Neuronal stem cell (in vitro differentiated cells): Measurements from ENCODE around the gene PAK4.

Experiments used
- DNase-seq: peaks from one replicate; pipeline ENCODE4 v3.0.0-alpha.2; 2013; ENCODE audit warnings: low spot score
- H2AFZ ChIP-seq: one replicate; pipeline ENCODE4 v1.6.1; 2013; ENCODE audit warnings: mild to moderate bottlenecking, low read length, inconsistent platforms
- H2AK5ac ChIP-seq: 2 replicates; pipeline ENCODE4 v1.6.1; 2013; ENCODE audit warnings: low read depth, mild to moderate bottlenecking, inconsistent platforms, low read length, moderate library complexity, mixed read lengths
- H2BK120ac ChIP-seq: 2 replicates; pipeline ENCODE4 v1.6.1; 2013; ENCODE audit warnings: low read depth, mild to moderate bottlenecking, inconsistent platforms, low read length, moderate library complexity, mixed read lengths
- H2BK12ac ChIP-seq: one replicate; pipeline ENCODE4 v1.6.1; 2013; ENCODE audit warnings: low read length, inconsistent platforms
- H2BK15ac ChIP-seq: 2 replicates; pipeline ENCODE4 v1.6.1; 2013; ENCODE audit warnings: mild to moderate bottlenecking, low read length, inconsistent platforms, mixed read lengths
- H2BK5ac ChIP-seq: one replicate; pipeline ENCODE4 v1.6.1; 2013; ENCODE audit warnings: inconsistent platforms, mild to moderate bottlenecking, low read length, moderate library complexity
- H3K14ac ChIP-seq: one replicate; pipeline ENCODE4 v1.6.1; 2013; ENCODE audit warnings: low read length, inconsistent platforms
- H3K18ac ChIP-seq: 2 replicates; pipeline ENCODE4 v1.6.1; 2013; ENCODE audit warnings: low read length, inconsistent platforms
- H3K23ac ChIP-seq: 2 replicates; pipeline ENCODE4 v1.6.1; 2013; ENCODE audit warnings: low read depth, mild to moderate bottlenecking, mixed read lengths, low read length, inconsistent platforms; ENCODE audit not compliant: poor library complexity
- H3K27ac ChIP-seq: replicated peaks from 3 replicates; pipeline ENCODE4 v1.5.1; 2013; ENCODE audit warnings: low read length, inconsistent platforms
- H3K27me3 ChIP-seq, 3 experiments: 2 replicates each; pipeline ENCODE4 v1.6.1; 2013; ENCODE audit warnings: low read length in 3 of 3, mild to moderate bottlenecking in 2 of 3, inconsistent platforms in 1 of 3, low read depth in 1 of 3, mixed read lengths in 1 of 3, moderate library complexity in 1 of 3; ENCODE audit not compliant: control insufficient read depth in 3 of 3, insufficient read depth in 3 of 3
- H3K36me3 ChIP-seq, 2 donors: replicated peaks in 1 of 2; 2 replicates each; pipeline ENCODE4 v1.6.1; 2013; ENCODE audit warnings: low read length in 2 of 2; ENCODE audit not compliant: control insufficient read depth in 2 of 2, insufficient read depth in 2 of 2
- H3K4ac ChIP-seq: 2 replicates; pipeline ENCODE4 v1.6.1; 2013; ENCODE audit warnings: inconsistent platforms, mild to moderate bottlenecking, low read length, moderate library complexity
- H3K4me1 ChIP-seq, 2 donors: 1 replicate in 1 of 2; 2 replicates in 1 of 2; pipeline ENCODE4 v1.6.1; 2013; ENCODE audit warnings: low read length in 2 of 2, low read depth in 1 of 2; ENCODE audit not compliant: control insufficient read depth in 2 of 2, insufficient read depth in 1 of 2
- H3K4me2 ChIP-seq: one replicate; pipeline ENCODE4 v1.6.1; 2013; ENCODE audit warnings: mild to moderate bottlenecking, low read length, inconsistent platforms; ENCODE audit not compliant: insufficient read depth, poor library complexity, severe bottlenecking
- H3K4me3 ChIP-seq, 2 donors: 2 replicates each; pipeline ENCODE4 v1.5.1; 2013; ENCODE audit warnings: low read length in 2 of 2, mild to moderate bottlenecking in 2 of 2, inconsistent platforms in 1 of 2, moderate library complexity in 1 of 2
- H3K79me1 ChIP-seq: one replicate; pipeline ENCODE4 v1.6.1; 2013; ENCODE audit warnings: low read depth, mild to moderate bottlenecking, inconsistent platforms, low read length, moderate library complexity
- H3K9ac ChIP-seq: one replicate; pipeline ENCODE4 v1.6.1; 2013; ENCODE audit warnings: mild to moderate bottlenecking, low read depth, low read length, inconsistent platforms; ENCODE audit not compliant: poor library complexity
- H3K9me3 ChIP-seq, 2 donors: replicated peaks in 1 of 2; 2 replicates each; pipeline versions ENCODE3 to v1.6.1; 2013; ENCODE audit warnings: low read length in 2 of 2, mild to moderate bottlenecking in 2 of 2, inconsistent platforms in 1 of 2, low read depth in 1 of 2, mixed read lengths in 1 of 2, moderate library complexity in 1 of 2; ENCODE audit not compliant: control insufficient read depth in 2 of 2, insufficient read depth in 1 of 2
- H4K8ac ChIP-seq: one replicate; pipeline ENCODE4 v1.6.1; 2013; ENCODE audit warnings: low read depth, mild to moderate bottlenecking, inconsistent platforms, low read length, moderate library complexity
- H4K91ac ChIP-seq: one replicate; pipeline ENCODE4 v1.6.1; 2013; ENCODE audit warnings: low read length, low read depth, mild to moderate bottlenecking, inconsistent platforms; ENCODE audit not compliant: poor library complexity
- whole genome bisulfite sequencing, 2 donors: extraction: QIAGEN DNeasy Blood & Tissue Kit; methylation state at CpG; one replicate each; pipeline ENCODE4 v1.1.7; 2013; ENCODE audit warnings: missing lambda C conversion rate in 2 of 2, mixed read lengths in 1 of 2; ENCODE audit not compliant: insufficient read length in 2 of 2, insufficient replicate concordance in 1 of 2; ENCODE audit errors: extremely low coverage in 2 of 2; 5-methylcytosine and 5-hydroxymethylcytosine counted together

PAK4 gene

GRCh38 chr19:39084732-39085080 is 40.9 kb upstream of the PAK4 start:
- peaks cover 10 to 44% (median 38%) of the 10 kb centered on the region in 3 experiments for H3K27me3 ChIP-seq
- H3K79me1 ChIP-seq, result no peaks in the 10 kb centered on the region
- H2BK12ac ChIP-seq, result no peak overlapping the region

GRCh38 chr19:39085392-39085791 is 40.2 kb upstream of the PAK4 start:
- Histone ChIP-seq H3K23ac (no peak overlapping the region), H2AK5ac (no peak overlapping the region), H3K14ac (no peak overlapping the region), H2BK120ac (no peak overlapping the region), H3K4me1 (peaks cover 2% of the 10 kb centered on the region in 2 donors), H3K9me3 (peaks cover 0 to 2% of the 10 kb centered on the region in 2 donors), H3K27me3 (peaks cover 10 to 44% (median 38%) of the 10 kb centered on the region in 3 experiments), H3K4ac (no peak overlapping the region), H4K91ac (no peak overlapping the region), H3K79me1 (no peaks in the 10 kb centered on the region), H3K36me3 (no peaks in the 10 kb centered on the region), H3K9ac (no peak overlapping the region), H2BK15ac (no peak overlapping the region), H2BK12ac (no peak overlapping the region), H2BK5ac (no peak overlapping the region), H3K18ac (no peak overlapping the region), H4K8ac (no peak overlapping the region), H2AFZ (no peak overlapping the region), H3K4me2 (no peak overlapping the region), H3K4me3 (no peak overlapping the region), H3K27ac (no peak overlapping the region)
- WGBS, 2 donors, result no CpG with 5 or more reads among the region's 8 CpGs
- DNase-seq, result no peak

More at GRCh38 chr19:39084732-39085080, 40.9 kb upstream of the PAK4 start:
- Histone ChIP-seq H3K27ac (no peak overlapping the region), H3K4me1 (peaks cover 2% of the 10 kb centered on the region in 2 donors), H3K14ac (no peak overlapping the region), H2AK5ac (peak overlapping the region; percentile 3), H3K23ac (no peak overlapping the region), H4K91ac (no peak overlapping the region), H3K9me3 (peaks cover 0 to 2% of the 10 kb centered on the region in 2 donors), H2BK120ac (no peak overlapping the region), H3K36me3 (no peaks in the 10 kb centered on the region), H3K9ac (no peak overlapping the region), H2BK5ac (no peak overlapping the region), H3K18ac (no peak overlapping the region), H3K4me2 (peak overlapping the region; percentile 69), H2BK15ac (no peak overlapping the region), H3K4me3 (no peak overlapping the region), H4K8ac (no peak overlapping the region), H3K4ac (no peak overlapping the region), H2AFZ (peak overlapping the region; percentile 82)
- no CpG with 5 or more reads among the region's 7 CpGs for WGBS, 2 donors
- DNase-seq, result no peak

- Histone ChIP-seq H3K79me1 (no peaks in the 10 kb centered on the region), H2BK5ac (no peak overlapping the region), H2BK12ac (no peak overlapping the region), H3K27ac (no peak overlapping the region), H3K4me3 (no peak overlapping the region), H3K4ac (no peak overlapping the region), H3K9me3 (peaks cover 0 to 2% of the 10 kb centered on the region in 2 donors), H3K4me1 (peaks cover 2% of the 10 kb centered on the region in 2 donors), H4K91ac (no peak overlapping the region), H3K9ac (no peak overlapping the region), H3K27me3 (peaks cover 10 to 44% (median 38%) of the 10 kb centered on the region in 3 experiments), H3K4me2 (no peak overlapping the region), H2BK120ac (no peak overlapping the region), H3K36me3 (no peaks in the 10 kb centered on the region), H2AK5ac (no peak overlapping the region), H3K18ac (no peak overlapping the region), H3K23ac (no peak overlapping the region), H2AFZ (no peak overlapping the region), H2BK15ac (no peak overlapping the region), H4K8ac (no peak overlapping the region), H3K14ac (no peak overlapping the region)
- no CpG with 5 or more reads among the region's 4 CpGs for WGBS, 2 donors
- DNase-seq, result no peak
Measured at GRCh38 chr19:39086386-39086785, 39.2 kb upstream of the PAK4 start.

GRCh38 chr19:39087907-39088686 is 37.5 kb upstream of the PAK4 start:
- Histone ChIP-seq H4K8ac (no peak overlapping the region), H3K4me2 (no peak overlapping the region), H3K4ac (no peak overlapping the region), H3K23ac (no peak overlapping the region), H3K36me3 (no peaks in the 10 kb centered on the region), H3K4me3 (no peak overlapping the region), H2BK120ac (no peak overlapping the region), H3K27ac (no peak overlapping the region), H3K79me1 (no peaks in the 10 kb centered on the region), H2BK12ac (no peak overlapping the region), H3K4me1 (peaks cover 2% of the 10 kb centered on the region in 2 donors), H2BK15ac (no peak overlapping the region), H3K9me3 (peaks cover 0 to 2% of the 10 kb centered on the region in 2 donors), H2AK5ac (no peak overlapping the region), H2BK5ac (no peak overlapping the region), H3K18ac (no peak overlapping the region), H3K9ac (no peak overlapping the region), H4K91ac (no peak overlapping the region), H3K14ac (no peak overlapping the region), H2AFZ (no peak overlapping the region), H3K27me3 (peaks cover 10 to 34% (median 28%) of the 10 kb centered on the region in 3 experiments)
- DNase-seq, result no peak
- WGBS, 2 donors, result no CpG with 5 or more reads among the region's 8 CpGs
